Measurements from ENCODE around the gene LRBA. TPM values are rescaled to one million over a fixed set of nuclear protein-coding genes. Genes with fewer than 3 reads are reported as not detected.

LRBA gene
- polyA plus RNA-seq, 3 donors from 2014 or later: 18.1 to 25.3 (median 19.6) TPM

DNA sequence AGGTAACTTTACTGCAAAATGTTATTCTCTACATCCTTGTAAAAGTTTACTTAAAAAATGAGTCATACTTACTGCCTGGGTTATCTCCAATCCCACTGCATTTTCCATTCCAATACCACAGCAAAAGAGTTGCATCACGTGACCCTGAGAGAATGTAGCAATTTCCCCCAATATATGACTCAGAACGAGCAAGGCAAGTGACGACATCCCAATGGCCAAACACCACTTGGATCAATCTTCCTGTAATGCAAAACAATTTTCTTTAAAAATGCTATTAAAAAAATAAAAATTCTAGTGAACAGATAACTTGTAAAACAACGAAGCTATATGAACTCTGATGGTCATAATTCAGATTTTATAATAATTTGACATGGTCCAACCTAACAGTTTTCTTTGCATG lies 712.5 kb downstream of the LRBA start:
- no peaks in the 10 kb centered on the region for H3K27me3 Mint-ChIP-seq (ENCODE audit: low read depth in 3 of 3)
- H3K27ac Mint-ChIP-seq: no peak overlapping the region
- H3K4me1 Mint-ChIP-seq: peaks cover 0 to 4% of the 10 kb centered on the region in 2 donors
- H3K4me3 Mint-ChIP-seq: no peak overlapping the region
- no peak for DNase-seq
- H3K36me3 Mint-ChIP-seq: peaks cover 3 to 7% (median 3%) of the 10 kb centered on the region in 3 donors
- H3K9me3 Mint-ChIP-seq: no peaks in the 10 kb centered on the region

DNA sequence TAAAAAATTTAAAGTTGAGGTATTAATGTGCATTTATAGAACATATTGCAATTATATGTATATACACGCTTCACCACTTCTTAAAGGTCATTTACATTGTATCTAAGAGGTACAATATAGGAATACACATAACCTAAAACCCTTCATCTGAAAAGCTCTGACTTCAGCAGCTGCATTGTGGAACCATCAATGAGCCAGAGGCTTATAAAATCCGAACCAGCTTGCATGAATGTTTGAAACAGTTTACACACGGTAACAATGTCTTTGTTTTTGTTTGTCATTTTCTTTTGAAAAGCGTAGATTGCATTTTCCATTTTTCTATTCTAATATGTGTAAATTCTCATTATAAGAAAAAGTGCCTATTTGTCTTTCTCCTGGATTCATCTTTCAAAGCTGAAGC lies 715.3 kb downstream of the LRBA start:
- DNase-seq: no peak
- Mint-ChIP-seq H3K27me3 (ENCODE audit: low read depth in 3 of 3) (no peaks in the 10 kb centered on the region), H3K36me3 (peaks cover 3 to 5% (median 3%) of the 10 kb centered on the region in 3 donors), H3K4me3 (no peak overlapping the region), H3K4me1 (peaks cover 0 to 4% of the 10 kb centered on the region in 2 donors), H3K9me3 (no peaks in the 10 kb centered on the region), H3K27ac (no peak overlapping the region)

DNA sequence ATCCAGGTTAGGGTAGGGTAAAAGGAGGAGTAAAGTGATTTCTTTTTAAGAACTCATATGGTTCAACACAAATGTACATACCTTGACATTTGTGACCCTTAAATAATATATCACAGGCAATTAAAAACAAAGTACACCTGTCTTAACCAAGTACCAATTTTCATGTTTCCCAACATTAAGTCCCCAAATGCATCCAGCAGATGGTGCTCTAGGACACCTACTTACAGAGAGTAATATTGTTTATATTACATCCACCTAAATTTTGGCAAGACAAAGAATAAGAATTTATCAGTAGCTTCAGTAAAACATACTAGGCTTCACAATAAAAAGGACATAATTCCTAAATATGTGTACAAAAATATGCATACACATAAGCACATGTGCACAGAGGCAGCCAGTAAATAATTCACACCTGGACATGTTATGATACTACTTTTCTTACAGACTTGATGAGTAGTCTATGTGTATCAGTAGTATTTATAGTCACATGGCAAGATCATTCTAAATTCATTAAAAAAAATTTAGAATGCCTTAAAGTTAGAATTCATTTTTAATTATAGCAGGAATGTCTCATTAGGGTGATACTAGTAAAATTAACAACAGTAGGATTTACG lies 717.1 kb downstream of the LRBA start:
- peak in 2 of 3 donors; percentile 6 to 12 for DNase-seq
- Mint-ChIP-seq H3K27me3 (ENCODE audit: low read depth in 3 of 3) (no peaks in the 10 kb centered on the region), H3K36me3 (peaks cover 3 to 6% (median 4%) of the 10 kb centered on the region in 3 donors), H3K4me3 (no peak overlapping the region), H3K27ac (no peak overlapping the region), H3K9me3 (no peaks in the 10 kb centered on the region), H3K4me1 (peaks cover 0 to 4% of the 10 kb centered on the region in 2 donors)

DNA sequence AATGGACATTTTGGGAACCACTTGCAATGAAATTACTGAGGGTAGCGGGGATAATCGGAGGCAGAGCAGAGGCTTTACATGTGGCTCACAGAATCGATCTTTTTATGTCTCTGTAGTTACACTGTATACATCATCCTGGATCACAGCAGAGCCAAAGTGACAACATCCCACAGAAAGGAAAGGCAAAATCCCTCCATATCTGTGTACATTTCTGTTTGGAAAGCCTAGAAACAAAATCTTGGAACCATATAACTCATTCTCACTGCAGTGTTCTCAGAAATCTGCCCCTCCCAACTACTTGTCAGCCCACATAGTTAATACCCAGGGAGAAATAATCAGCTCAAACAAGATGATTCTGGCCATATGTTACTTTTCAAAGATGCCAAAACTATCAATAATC lies 725.2 kb downstream of the LRBA start:
- Mint-ChIP-seq H3K27me3 (ENCODE audit: low read depth in 3 of 3) (no peaks in the 10 kb centered on the region), H3K36me3 (peaks cover 3 to 20% (median 12%) of the 10 kb centered on the region in 3 donors), H3K4me1 (no peaks in the 10 kb centered on the region), H3K9me3 (no peaks in the 10 kb centered on the region), H3K4me3 (no peak overlapping the region), H3K27ac (no peak overlapping the region)
- DNase-seq: no peak

DNA sequence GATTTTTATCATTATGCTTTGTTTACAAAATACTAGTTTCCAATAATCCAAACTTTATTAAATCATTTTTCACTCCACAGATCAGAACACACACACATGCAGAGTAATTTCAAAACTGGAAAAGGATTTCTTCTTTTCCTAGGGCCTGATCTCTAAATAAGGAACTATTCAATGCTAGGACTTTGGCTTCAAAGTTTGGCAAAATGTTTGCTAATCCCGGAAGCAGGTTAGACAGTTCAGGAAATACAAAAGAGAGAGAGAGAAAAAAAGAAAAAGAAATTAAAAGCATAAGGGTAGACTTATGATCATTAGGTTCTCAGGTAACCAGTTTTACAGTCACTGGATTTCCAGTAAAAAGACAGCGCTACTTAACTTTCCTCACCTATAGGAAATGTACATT lies 725.9 kb downstream of the LRBA start:
- no peak for DNase-seq
- Mint-ChIP-seq H3K36me3 (peaks cover 3 to 20% (median 12%) of the 10 kb centered on the region in 3 donors), H3K4me3 (no peak overlapping the region), H3K9me3 (no peaks in the 10 kb centered on the region), H3K27ac (no peak overlapping the region), H3K27me3 (ENCODE audit: low read depth in 3 of 3) (no peaks in the 10 kb centered on the region), H3K4me1 (no peaks in the 10 kb centered on the region)

DNA sequence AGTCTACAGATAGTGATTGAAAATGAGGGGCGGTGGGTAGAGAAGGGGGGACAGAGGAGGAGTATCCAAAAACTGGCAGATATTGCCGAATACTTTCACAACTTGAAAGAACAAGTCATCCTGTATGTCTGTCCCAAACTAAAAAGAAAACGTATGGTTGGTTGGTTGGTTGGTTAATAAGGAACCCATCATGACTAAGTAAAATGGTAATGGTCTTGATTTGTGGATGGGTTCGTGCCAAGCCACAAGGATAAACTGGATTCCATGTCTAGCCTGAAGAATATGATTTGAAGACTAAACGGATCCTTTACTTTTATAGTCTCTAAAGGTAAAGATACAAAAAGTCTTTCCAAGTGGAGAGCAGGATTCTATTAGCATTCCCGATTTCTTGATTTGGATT lies 728.4 kb downstream of the LRBA start:
- H3K27ac Mint-ChIP-seq: no peak overlapping the region
- H3K4me1 Mint-ChIP-seq: no peaks in the 10 kb centered on the region
- no peak for DNase-seq
- no peaks in the 10 kb centered on the region for H3K9me3 Mint-ChIP-seq
- no peak overlapping the region for H3K4me3 Mint-ChIP-seq
- H3K27me3 Mint-ChIP-seq (ENCODE audit: low read depth in 3 of 3): peaks cover 0 to 2% (median 0%) of the 10 kb centered on the region in 3 donors
- H3K36me3 Mint-ChIP-seq: peaks cover 9 to 24% (median 17%) of the 10 kb centered on the region in 3 donors

DNA sequence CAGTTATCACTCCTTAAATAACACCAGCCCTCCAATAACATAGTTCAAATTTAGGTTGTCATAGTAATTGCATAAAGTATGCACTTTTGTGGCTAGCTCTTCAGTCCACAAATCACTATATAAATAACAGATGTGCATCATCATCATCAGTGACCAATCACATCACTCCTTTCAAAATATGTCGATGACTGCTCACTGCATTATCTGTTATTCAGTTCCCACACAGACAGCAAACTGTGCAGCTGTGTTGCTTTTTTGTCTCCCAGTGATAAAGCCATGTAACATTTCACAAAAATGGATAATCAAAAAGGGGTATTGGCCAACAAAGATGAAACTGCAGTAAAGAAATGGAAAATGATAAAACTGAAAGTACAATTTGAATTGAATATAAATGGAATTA lies 731.4 kb downstream of the LRBA start:
- DNase-seq: no peak
- Mint-ChIP-seq H3K36me3 (peaks cover 19 to 47% (median 29%) of the 10 kb centered on the region in 3 donors), H3K27ac (peak overlapping the region in 1 of 6 donors; percentile 1), H3K4me3 (no peak overlapping the region), H3K9me3 (peaks cover 0 to 2% (median 0%) of the 10 kb centered on the region in 6 donors), H3K4me1 (no peaks in the 10 kb centered on the region), H3K27me3 (ENCODE audit: low read depth in 3 of 3) (peaks cover 0 to 2% (median 0%) of the 10 kb centered on the region in 3 donors)

DNA sequence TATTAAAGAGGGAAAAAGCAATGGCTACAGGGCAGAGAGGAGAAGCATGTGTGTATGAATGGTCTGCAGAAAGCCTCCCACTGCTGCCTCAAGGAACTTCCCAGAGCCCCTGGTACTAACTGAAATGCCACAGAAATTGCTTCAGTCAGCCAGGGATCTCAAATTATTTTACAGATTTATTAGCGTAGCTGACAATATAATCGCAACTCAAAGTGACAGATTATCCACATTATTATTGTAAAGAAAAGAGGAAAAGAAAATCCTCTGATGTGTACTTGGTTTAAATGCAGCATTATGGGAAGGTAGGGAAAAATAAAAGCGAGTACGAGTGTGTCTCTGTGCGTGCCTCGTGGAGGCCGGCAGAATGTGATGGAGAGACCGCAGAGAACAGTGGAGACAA lies 734.1 kb downstream of the LRBA start:
- no peak for DNase-seq
- peaks cover 0 to 2% of the 10 kb centered on the region in 2 donors for H3K4me1 Mint-ChIP-seq
- peaks cover 41 to 70% (median 43%) of the 10 kb centered on the region in 3 donors for H3K36me3 Mint-ChIP-seq
- no peak overlapping the region for H3K27ac Mint-ChIP-seq
- peaks cover 0 to 2% (median 0%) of the 10 kb centered on the region in 3 donors for H3K27me3 Mint-ChIP-seq (ENCODE audit: low read depth in 3 of 3)
- H3K4me3 Mint-ChIP-seq: no peak overlapping the region
- peaks cover 0 to 2% (median 0%) of the 10 kb centered on the region in 6 donors for H3K9me3 Mint-ChIP-seq

DNA sequence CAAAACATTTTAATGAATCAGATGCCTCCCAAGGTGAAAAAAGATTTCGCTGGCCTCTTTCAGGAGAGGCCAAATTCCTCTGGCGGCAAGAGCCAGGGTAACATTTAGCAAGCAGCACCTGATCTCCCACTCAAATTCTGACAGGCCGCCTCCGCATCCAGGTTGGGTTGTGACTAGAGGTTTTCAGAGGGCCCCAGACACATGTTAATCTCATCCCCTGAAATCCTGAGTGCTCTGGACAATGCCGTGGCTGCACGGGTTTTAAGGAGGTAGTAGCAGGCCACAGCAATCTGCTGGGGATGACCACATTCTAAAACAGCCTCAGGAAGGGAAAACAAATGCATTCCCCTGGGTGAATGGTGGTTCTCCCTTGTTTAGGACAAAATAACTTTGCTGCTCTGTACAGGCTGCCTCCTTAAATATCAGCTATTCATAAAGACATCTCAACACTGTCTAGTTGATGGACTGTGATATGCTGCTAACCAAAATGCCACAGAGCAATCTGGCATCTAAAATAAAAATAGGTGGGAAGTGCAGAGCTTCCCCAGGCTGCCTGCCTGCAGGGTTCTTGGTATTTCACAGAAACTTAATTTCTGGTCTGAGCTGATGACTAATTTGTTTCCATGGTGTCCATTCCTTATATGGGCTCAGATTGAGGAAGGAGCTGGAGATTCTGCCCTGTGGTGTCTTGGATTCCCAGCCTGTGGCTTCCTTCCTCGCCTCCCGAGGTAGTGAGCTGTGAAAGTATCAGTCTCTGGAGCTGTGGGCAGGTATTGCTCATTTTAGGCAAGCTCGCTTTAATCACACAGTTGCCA lies 734.8 kb downstream of the LRBA start:
- Mint-ChIP-seq H3K27ac (no peak overlapping the region), H3K4me3 (no peak overlapping the region), H3K36me3 (peaks cover 43 to 67% (median 48%) of the 10 kb centered on the region in 3 donors), H3K9me3 (peaks cover 0 to 2% (median 0%) of the 10 kb centered on the region in 6 donors), H3K4me1 (peaks cover 0 to 2% of the 10 kb centered on the region in 2 donors), H3K27me3 (ENCODE audit: low read depth in 3 of 3) (peaks cover 0 to 2% (median 0%) of the 10 kb centered on the region in 3 donors)
- DNase-seq: no peak

DNA sequence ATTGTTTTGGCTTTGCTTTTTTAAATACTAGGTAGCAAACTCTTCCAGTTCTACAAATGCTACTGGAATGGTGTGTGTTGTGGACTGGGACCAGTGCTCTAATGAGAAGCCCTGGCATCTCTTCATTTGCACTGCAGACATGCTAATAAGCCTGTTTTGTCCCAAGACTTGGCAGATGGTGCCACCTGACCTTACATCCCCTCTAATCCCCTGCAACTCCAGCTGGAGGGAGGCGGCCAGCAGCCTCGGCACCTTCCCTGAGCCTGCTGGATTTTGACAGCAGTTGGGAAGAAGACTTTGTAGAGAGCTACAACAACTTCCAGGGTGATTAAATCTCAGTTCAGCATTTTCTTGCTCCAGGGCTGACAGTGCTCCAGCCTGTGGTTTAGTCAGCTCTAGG lies 736.9 kb downstream of the LRBA start:
- no peak overlapping the region for H3K4me3 Mint-ChIP-seq
- H3K4me1 Mint-ChIP-seq: peaks cover 0 to 2% of the 10 kb centered on the region in 2 donors
- H3K36me3 Mint-ChIP-seq: peaks cover 46 to 85% (median 68%) of the 10 kb centered on the region in 3 donors

DNA sequence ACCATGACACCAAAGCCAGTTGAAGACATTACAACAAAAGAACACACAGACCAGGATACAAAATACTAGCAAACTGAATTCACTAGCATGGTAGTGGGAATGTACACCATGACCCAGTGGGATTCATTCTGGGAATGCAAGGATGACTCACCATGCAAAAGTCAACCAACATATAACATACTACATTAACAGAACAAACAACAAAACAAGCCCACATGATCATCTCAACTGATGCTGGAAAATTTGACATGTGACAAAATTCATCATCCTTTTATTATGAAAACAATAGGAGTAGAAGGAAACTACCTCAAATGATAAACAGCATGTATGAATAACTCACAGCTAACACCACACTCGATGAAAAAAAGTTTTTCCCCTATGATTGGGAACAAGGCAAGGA lies 746.6 kb downstream of the LRBA start:
- H3K36me3 Mint-ChIP-seq: peaks cover 30 to 51% (median 38%) of the 10 kb centered on the region in 3 donors
- no peaks in the 10 kb centered on the region for H3K27me3 Mint-ChIP-seq (ENCODE audit: low read depth in 3 of 3)
- H3K27ac Mint-ChIP-seq: peak overlapping the region in 1 of 6 donors; percentile 29
- no peak for DNase-seq
- no peaks in the 10 kb centered on the region for H3K4me1 Mint-ChIP-seq
- no peak overlapping the region for H3K4me3 Mint-ChIP-seq
- no peaks in the 10 kb centered on the region for H3K9me3 Mint-ChIP-seq

More for the DNA sequence above, 736.9 kb downstream of the LRBA start:
- Mint-ChIP-seq H3K27ac (no peak overlapping the region), H3K27me3 (ENCODE audit: low read depth in 3 of 3) (peaks cover 0 to 2% (median 0%) of the 10 kb centered on the region in 3 donors), H3K9me3 (peaks cover 0 to 2% (median 0%) of the 10 kb centered on the region in 6 donors)
- DNase-seq: no peak

DNA sequence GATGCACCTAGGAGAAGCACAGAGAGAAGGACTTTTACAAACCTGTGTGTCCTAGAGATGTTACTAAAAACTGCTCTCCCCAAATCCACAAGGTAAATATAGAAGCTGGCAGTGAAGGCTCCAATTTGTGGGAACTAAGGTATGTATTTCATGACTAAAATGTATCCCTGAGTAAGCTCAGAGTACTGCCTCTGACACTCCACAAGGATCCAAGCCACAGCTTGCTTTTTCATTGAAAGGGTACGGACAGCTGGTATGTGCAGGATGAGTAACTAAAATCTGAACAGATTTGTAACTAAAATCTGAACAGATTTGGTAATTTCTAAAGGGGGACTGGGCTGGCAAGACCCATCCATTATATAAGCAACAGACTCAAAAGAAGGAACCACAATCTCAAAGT lies 749.3 kb downstream of the LRBA start:
- H3K4me1 Mint-ChIP-seq: no peaks in the 10 kb centered on the region
- H3K27ac Mint-ChIP-seq: no peak overlapping the region
- no peak for DNase-seq
- H3K36me3 Mint-ChIP-seq: peaks cover 27 to 50% (median 37%) of the 10 kb centered on the region in 3 donors
- peaks cover 0 to 2% (median 2%) of the 10 kb centered on the region in 3 donors for H3K27me3 Mint-ChIP-seq (ENCODE audit: low read depth in 3 of 3)
- no peak overlapping the region for H3K4me3 Mint-ChIP-seq
- H3K9me3 Mint-ChIP-seq: no peaks in the 10 kb centered on the region

DNA sequence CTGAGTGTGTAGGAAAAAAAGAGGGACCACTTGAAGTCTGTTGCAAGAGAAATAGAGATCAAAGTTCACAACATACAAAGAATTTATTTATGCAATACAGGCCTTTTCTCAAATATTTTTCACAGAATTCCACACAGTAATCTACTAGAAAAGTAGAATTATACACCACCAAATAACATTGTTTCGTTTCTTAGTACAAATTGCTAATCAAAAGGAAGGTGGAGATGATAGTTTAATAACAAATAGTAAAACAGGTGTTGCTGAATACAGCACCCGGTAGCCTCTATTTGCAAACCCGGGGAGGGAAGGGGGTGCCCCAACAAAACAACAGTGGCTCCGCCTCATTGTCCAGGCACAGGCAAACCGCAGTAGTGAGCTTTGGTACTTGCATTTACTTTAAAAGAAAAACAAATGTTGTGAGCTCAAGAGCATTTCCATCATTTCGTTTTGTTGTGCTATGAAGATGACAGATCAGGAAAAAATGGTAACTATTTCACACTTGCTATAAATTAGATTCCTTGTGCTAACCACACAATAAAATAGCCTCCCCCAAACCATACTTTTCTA lies 750.4 kb downstream of the LRBA start:
- Mint-ChIP-seq H3K4me3 (no peak overlapping the region), H3K36me3 (peaks cover 29 to 49% (median 30%) of the 10 kb centered on the region in 3 donors), H3K4me1 (no peaks in the 10 kb centered on the region), H3K9me3 (no peaks in the 10 kb centered on the region), H3K27me3 (ENCODE audit: low read depth in 3 of 3) (peaks cover 0 to 4% (median 2%) of the 10 kb centered on the region in 3 donors), H3K27ac (no peak overlapping the region)
- DNase-seq: no peak

DNA sequence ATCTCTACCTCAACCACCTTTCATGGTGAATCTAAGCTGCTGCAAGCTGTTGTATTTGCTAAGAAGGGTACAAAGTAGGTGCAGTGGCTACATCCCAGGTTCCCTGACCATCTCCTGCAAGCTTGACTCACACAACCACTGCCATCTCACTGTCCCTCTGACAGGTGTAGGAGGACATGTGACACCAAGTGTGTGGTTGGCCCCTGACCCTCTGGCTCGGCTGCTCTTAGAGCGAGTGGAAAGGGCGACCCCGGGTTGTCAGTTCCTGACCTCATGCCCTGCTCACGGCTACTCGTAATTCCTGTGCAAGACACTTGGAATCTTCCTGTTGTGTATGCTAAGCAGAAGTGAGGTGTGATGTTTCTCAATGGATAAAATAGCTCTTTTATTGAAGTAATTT lies 752.5 kb downstream of the LRBA start:
- DNase-seq: no peak
- no peak overlapping the region for H3K27ac Mint-ChIP-seq
- H3K4me1 Mint-ChIP-seq: no peaks in the 10 kb centered on the region
- H3K36me3 Mint-ChIP-seq: peaks cover 22 to 48% (median 24%) of the 10 kb centered on the region in 3 donors
- H3K27me3 Mint-ChIP-seq (ENCODE audit: low read depth in 3 of 3): peaks cover 0 to 4% (median 2%) of the 10 kb centered on the region in 3 donors
- H3K4me3 Mint-ChIP-seq: no peak overlapping the region
- H3K9me3 Mint-ChIP-seq: no peaks in the 10 kb centered on the region

Data from immature natural killer cell (primary cell).